Peyer's patch (tissue), 4 donors: ENCODE data around the gene ZNF384.

Source experiments
- CTCF ChIP-seq, 6 experiments: fragments of 450-650 bp in 4 of 6; fragments of 200-600 bp in 2 of 6; sonication (generic) in 1 of 6; IDR thresholded peaks; one replicate each; pipeline ENCODE4 v1.5.1; 2017 to 2019; ENCODE audit warnings: antibody characterized with exemption in 6 of 6, mild to moderate bottlenecking in 3 of 6, moderate library complexity in 1 of 6
- POLR2A ChIP-seq, 2 donors: fragments of 450-650 bp; IDR thresholded peaks; one replicate each; pipeline ENCODE4 v1.5.1; 2017; ENCODE audit warnings: antibody characterized with exemption in 2 of 2, mild to moderate bottlenecking in 2 of 2, moderate library complexity in 2 of 2

- TF ChIP-seq CTCF (IDR thresholded peaks at IDR 0.05) (no peak), POLR2A (IDR thresholded peaks at IDR 0.05) (no peak)
These were observed 35.8 kb downstream of the ZNF384 start for GRCh38 chr12:6653342-6653741.
